Natural killer cell (primary cell): ENCODE results near the gene CSNK1G3. TPM values are rescaled to one million over a fixed set of nuclear protein-coding genes. Genes with fewer than 3 reads are reported as not detected.
"Not testable (repeated sequence)": the region's sequence is repeated elsewhere in the genome, so short reads cannot be mapped to it uniquely, and the experiment has no call there.

ENCODE experiments used
- ATAC-seq, 3 donors: fragments of 150-1000 bp in 2 of 3; fragments of 200-7000 bp in 1 of 3; cut with Tn5 transposase; 1 replicate in 1 of 3; 2 replicates in 2 of 3; pipeline ENCODE4 v1.10.0; 2021; ENCODE audit warnings: mild to moderate bottlenecking in 2 of 3, moderate library complexity in 2 of 3
- DNase-seq, 2 donors: peaks; one replicate each; pipeline versions ENCODE4 v3.0.0 to v3.0.0-alpha.2; 2013 to 2021; ENCODE audit warnings: mixed read lengths in 1 of 2
- H3K27ac ChIP-seq: one replicate; pipeline ENCODE4 v1.5.1; 2013; ENCODE audit warnings: mild to moderate bottlenecking, low read length
- H3K27me3 ChIP-seq: one replicate; pipeline ENCODE4 v1.6.1; 2013; ENCODE audit warnings: low read length; ENCODE audit not compliant: control insufficient read depth, insufficient read depth
- H3K36me3 ChIP-seq: one replicate; pipeline ENCODE4 v1.6.1; 2013; ENCODE audit warnings: low read length; ENCODE audit not compliant: control insufficient read depth, insufficient read depth
- H3K4me1 ChIP-seq: one replicate; pipeline ENCODE4 v1.6.1; 2013; ENCODE audit warnings: low read length; ENCODE audit not compliant: control insufficient read depth, insufficient read depth
- H3K4me3 ChIP-seq: one replicate; pipeline ENCODE4 v1.5.1; 2013; ENCODE audit warnings: low read length
- H3K9me3 ChIP-seq: one replicate; pipeline ENCODE4 v1.6.1; 2013; ENCODE audit warnings: low read length; ENCODE audit not compliant: control insufficient read depth, insufficient read depth
- H3K27ac Mint-ChIP-seq, 2 donors: one replicate each; pipeline ENCODE4 v1.8.0; 2022; ENCODE audit warnings: mild to moderate bottlenecking in 2 of 2, mixed read lengths in 2 of 2, moderate library complexity in 1 of 2
- H3K27me3 Mint-ChIP-seq, 2 donors: one replicate each; pipeline ENCODE4 v1.8.0; 2022; ENCODE audit warnings: low read depth in 2 of 2, mixed read lengths in 2 of 2
- H3K36me3 Mint-ChIP-seq: one replicate; pipeline ENCODE4 v1.8.0; 2022; ENCODE audit warnings: mixed read lengths
- H3K4me1 Mint-ChIP-seq, 2 donors: one replicate each; pipeline ENCODE4 v1.8.0; 2022; ENCODE audit warnings: mixed read lengths in 2 of 2
- H3K4me3 Mint-ChIP-seq: one replicate; pipeline ENCODE4 v1.8.0; 2022; ENCODE audit warnings: mild to moderate bottlenecking, moderate library complexity, mixed read lengths
- H3K9me3 Mint-ChIP-seq, 2 donors: one replicate each; pipeline ENCODE4 v1.8.0; 2022; ENCODE audit warnings: mixed read lengths in 2 of 2
- CTCF ChIP-seq: fragments of 200-600 bp; IDR thresholded peaks from one replicate; pipeline ENCODE4 v1.8.0; 2022; ENCODE audit warnings: antibody characterized with exemption
- WGBS: methylation state at CpG from one replicate; pipeline ENCODE4 v1.1.7; 2013; ENCODE audit warnings: missing lambda C conversion rate; ENCODE audit not compliant: insufficient coverage; 5-methylcytosine and 5-hydroxymethylcytosine counted together
- intact Hi-C: fragments of 100-400 bp; cut with micrococcal nuclease; formaldehyde crosslinking; loops from one replicate; pipeline ENCODE4 v1.14.2; 2022
- total RNA-seq, 4 donors: library from RNA; stranded (reverse); fragments of 120-200 nt in 1 of 4; gene quantifications; one replicate each; pipeline versions ENCODE4 v1.2.3 to v1.2.4, GENCODE V29; 2013 to 2022

The CSNK1G3 gene
- total RNA-seq, 3 donors from 2014 or later (not counting 1 experiment from before 2014, with no cell fraction given), result 96.7 to 111 (median 101) TPM

GRCh38 chr5:123490974-123491373 lies 21.0 kb upstream of the CSNK1G3 start:
- 100% methylated on average over 4 of the region's 5 CpGs for WGBS
- intact Hi-C loops, result no loop called here
- H3K27ac ChIP-seq, result no peak overlapping the region
- H3K36me3 Mint-ChIP-seq, result no peaks in the 10 kb centered on the region
- no peaks in the 10 kb centered on the region for H3K4me1 ChIP-seq
- no peaks in the 10 kb centered on the region for H3K9me3 ChIP-seq
- H3K4me3 ChIP-seq, result no peak overlapping the region
- H3K27ac Mint-ChIP-seq, result no peak overlapping the region
- H3K36me3 ChIP-seq, result no peaks in the 10 kb centered on the region
- no peak overlapping the region for H3K4me3 Mint-ChIP-seq
- no peak for ATAC-seq
- peaks cover 19 to 46% of the 10 kb centered on the region in 2 donors for H3K27me3 Mint-ChIP-seq
- H3K4me1 Mint-ChIP-seq, result no peaks in the 10 kb centered on the region
- H3K27me3 ChIP-seq, result peaks cover 9% of the 10 kb centered on the region
- no peaks in the 10 kb centered on the region for H3K9me3 Mint-ChIP-seq
- DNase-seq, result no peak
- no peak for TF ChIP-seq CTCF

GRCh38 chr5:123495211-123495610 lies 16.8 kb upstream of the CSNK1G3 start:
- intact Hi-C loops, H3K36me3 ChIP-seq, H3K36me3 Mint-ChIP-seq, H3K9me3 ChIP-seq, H3K27ac Mint-ChIP-seq, H3K9me3 Mint-ChIP-seq, DNase-seq, H3K27me3 ChIP-seq, H3K4me3 ChIP-seq, H3K4me1 ChIP-seq, ATAC-seq, H3K4me1 Mint-ChIP-seq, H3K27ac ChIP-seq, H3K4me3 Mint-ChIP-seq: not testable (repeated sequence)
- peaks cover 8 to 14% of the 10 kb centered on the region in 2 donors for H3K27me3 Mint-ChIP-seq
- 100% methylated on average over 1 of the region's 2 CpGs for WGBS

- no peak overlapping the region for H3K27ac ChIP-seq
- no peaks in the 10 kb centered on the region for H3K36me3 Mint-ChIP-seq
- H3K4me1 ChIP-seq, result no peaks in the 10 kb centered on the region
- no peaks in the 10 kb centered on the region for H3K27me3 ChIP-seq
- intact Hi-C loops, result no loop called here
- H3K36me3 ChIP-seq, result no peaks in the 10 kb centered on the region
- H3K4me1 Mint-ChIP-seq, result no peaks in the 10 kb centered on the region
- H3K4me3 ChIP-seq, result no peak overlapping the region
- H3K27me3 Mint-ChIP-seq, result peaks cover 5 to 8% of the 10 kb centered on the region in 2 donors
- ATAC-seq (no peak), DNase-seq (no peak)
- H3K27ac Mint-ChIP-seq, result no peak overlapping the region
- no peaks in the 10 kb centered on the region for H3K9me3 Mint-ChIP-seq
- no peaks in the 10 kb centered on the region for H3K9me3 ChIP-seq
- H3K4me3 Mint-ChIP-seq, result no peak overlapping the region
- 94% methylated on average over 2 of the region's 3 CpGs for WGBS
- no peak for TF ChIP-seq CTCF
Measured at GRCh38 chr5:123496892-123497291, 15.1 kb upstream of the CSNK1G3 start.

- no peaks in the 10 kb centered on the region for H3K4me1 Mint-ChIP-seq
- DNase-seq, result no peak
- peaks cover 2 to 12% of the 10 kb centered on the region in 2 donors for H3K27me3 Mint-ChIP-seq
- Histone ChIP-seq H3K4me3 (no peak overlapping the region), H3K27ac (no peak overlapping the region), H3K27me3 (peaks cover 3% of the 10 kb centered on the region), H3K36me3 (no peaks in the 10 kb centered on the region), H3K4me1 (no peaks in the 10 kb centered on the region), H3K9me3 (no peaks in the 10 kb centered on the region)
- no peak overlapping the region for H3K4me3 Mint-ChIP-seq
- ATAC-seq, result no peak
- H3K9me3 Mint-ChIP-seq, result no peaks in the 10 kb centered on the region
- no peak for TF ChIP-seq CTCF
- intact Hi-C loops, result no loop called here
- no peaks in the 10 kb centered on the region for H3K36me3 Mint-ChIP-seq
- WGBS, result 96% methylated on average over 2 of the region's 4 CpGs
- H3K27ac Mint-ChIP-seq, result no peak overlapping the region
Measured at GRCh38 chr5:123500471-123500870, 11.5 kb upstream of the CSNK1G3 start.
